ENCODE measurements around the gene SYNGAP1.

SYNGAP1 gene

GRCh38 chr6:33404884-33405283, 15.0 kb upstream of the SYNGAP1 start:
- DNase-seq (ENCODE audit: low read depth in 2 of 2) = no peak

GRCh38 chr6:33405386-33405940, 14.4 kb upstream of the SYNGAP1 start:
- no peak for DNase-seq (ENCODE audit: low read depth in 2 of 2)

DNA sequence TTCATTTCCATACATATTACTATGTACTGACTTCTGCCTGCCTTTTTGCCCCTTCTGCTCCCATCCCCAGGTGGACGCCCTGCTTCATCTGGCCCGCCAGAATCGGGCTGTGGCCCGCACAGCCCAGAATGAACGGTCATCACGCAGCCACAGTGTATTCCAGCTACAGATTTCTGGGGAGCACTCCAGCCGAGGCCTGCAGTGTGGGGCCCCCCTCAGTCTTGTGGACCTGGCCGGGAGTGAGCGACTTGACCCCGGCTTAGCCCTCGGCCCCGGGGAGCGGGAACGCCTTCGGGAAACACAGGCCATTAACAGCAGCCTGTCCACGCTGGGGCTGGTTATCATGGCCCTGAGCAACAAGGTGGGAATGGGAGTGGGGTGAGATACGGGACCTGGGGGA, 13.7 kb upstream of the SYNGAP1 start:
- DNase-seq (ENCODE audit: low read depth in 2 of 2) = no peak

GRCh38 chr6:33407132-33407718, 12.6 kb upstream of the SYNGAP1 start:
- DNase-seq (ENCODE audit: low read depth in 2 of 2) = no peak

GRCh38 chr6:33410050-33410710, 9.7 kb upstream of the SYNGAP1 start:
- peak; percentile 97 to 98 for DNase-seq (ENCODE audit: low read depth in 2 of 2)

GRCh38 chr6:33410711-33411631, 8.9 kb upstream of the SYNGAP1 start, which contains the start of gene PHF1:
TSS of gene PHF1 (plus strand) at chr6:33411014. CDS start at chr6:33412264, 1,250 bp downstream.
- DNase-seq (ENCODE audit: low read depth in 2 of 2) = peak in 1 of 2 donors; percentile 66

DNA sequence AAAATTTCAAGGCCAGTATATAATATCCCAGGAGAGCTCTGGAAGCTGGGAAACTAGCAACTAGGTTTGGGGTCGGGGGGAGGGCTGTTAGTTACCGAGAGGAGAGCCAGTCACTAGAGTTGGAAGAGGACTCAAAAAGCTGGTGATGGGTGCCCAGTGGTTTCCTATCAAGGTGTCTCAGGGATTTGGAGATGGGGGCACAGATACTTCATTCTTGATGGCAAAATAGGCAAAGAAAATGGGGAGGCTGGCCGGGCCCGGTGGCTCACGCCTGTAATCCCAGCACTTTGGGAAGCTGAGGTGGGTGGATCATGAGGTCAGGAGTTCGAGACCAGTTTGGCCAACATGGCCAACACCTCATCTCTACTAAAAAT, 8.2 kb upstream of the SYNGAP1 start:
- no peak for DNase-seq (ENCODE audit: low read depth in 2 of 2)

DNA sequence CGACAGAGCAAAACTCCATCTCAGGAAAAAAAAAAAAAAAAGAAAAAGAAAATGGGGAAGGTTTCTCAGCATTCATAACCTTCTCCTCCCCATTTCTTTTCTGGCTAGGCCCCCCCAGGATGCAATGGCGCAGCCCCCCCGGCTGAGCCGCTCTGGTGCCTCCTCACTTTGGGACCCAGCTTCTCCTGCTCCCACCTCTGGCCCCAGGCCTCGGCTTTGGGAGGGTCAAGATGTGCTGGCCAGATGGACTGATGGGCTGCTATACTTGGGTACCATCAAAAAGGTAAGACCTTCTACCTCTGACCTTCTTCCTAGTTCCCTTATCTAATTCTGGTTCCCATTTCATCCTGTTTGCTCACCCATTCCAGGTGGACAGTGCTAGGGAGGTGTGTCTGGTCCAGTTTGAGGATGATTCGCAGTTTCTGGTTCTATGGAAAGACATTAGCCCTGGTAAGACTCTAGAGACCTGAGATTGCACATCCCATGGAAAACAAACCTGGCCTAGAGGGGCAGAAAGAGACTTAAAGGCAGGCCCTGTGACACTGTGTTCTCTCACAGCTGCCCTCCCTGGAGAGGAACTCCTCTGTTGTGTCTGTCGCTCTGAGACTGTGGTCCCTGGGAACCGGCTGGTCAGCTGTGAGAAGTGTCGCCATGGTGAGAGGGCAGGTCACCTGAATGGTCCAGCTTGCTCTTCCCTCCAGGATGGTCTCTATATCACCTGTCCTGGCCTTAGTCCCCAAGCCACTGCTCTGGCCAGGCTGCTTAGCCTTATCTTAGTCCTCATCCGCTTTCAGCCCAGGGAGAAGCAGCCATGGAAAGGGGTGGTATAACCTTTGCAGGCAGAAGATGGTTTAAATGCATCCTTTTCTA, 7.5 kb upstream of the SYNGAP1 start:
- DNase-seq (ENCODE audit: low read depth in 2 of 2) = no peak

DNA sequence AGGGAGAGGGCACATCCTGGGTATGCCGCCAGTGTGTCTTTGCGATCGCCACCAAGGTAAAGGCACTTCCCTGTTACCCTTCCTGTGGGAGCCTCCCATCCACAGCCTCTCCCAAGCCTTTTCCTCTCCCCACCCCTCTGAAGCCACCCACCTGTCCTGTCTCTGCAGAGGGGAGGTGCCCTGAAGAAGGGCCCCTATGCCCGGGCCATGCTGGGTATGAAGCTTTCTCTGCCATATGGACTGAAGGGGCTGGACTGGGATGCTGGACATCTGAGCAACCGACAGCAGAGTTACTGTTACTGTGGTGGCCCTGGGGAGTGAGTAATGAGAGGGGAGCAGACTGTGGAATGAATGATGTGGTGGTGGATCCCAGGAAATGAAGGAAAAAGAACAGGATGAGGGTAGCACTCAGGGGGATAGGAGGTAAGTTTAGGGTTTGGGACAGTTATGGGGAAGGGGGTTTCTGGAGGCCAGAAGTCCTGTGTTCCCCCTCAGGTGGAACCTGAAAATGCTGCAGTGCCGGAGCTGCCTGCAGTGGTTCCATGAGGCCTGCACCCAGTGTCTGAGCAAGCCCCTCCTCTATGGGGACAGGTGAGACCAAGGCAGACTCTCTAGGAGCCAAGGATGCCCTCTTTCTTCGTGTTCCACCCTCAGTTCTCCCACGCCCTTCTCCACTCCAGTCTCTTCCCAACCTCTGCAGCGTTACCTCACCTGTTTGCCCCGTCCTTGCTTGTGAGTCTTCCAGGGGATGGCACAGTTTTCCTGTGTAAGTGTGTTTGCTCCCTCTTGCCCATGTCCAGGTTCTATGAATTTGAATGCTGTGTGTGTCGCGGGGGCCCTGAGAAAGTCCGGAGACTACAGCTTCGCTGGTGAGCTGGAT, 6.4 kb upstream of the SYNGAP1 start:
- no peak for DNase-seq (ENCODE audit: low read depth in 2 of 2)

DNA sequence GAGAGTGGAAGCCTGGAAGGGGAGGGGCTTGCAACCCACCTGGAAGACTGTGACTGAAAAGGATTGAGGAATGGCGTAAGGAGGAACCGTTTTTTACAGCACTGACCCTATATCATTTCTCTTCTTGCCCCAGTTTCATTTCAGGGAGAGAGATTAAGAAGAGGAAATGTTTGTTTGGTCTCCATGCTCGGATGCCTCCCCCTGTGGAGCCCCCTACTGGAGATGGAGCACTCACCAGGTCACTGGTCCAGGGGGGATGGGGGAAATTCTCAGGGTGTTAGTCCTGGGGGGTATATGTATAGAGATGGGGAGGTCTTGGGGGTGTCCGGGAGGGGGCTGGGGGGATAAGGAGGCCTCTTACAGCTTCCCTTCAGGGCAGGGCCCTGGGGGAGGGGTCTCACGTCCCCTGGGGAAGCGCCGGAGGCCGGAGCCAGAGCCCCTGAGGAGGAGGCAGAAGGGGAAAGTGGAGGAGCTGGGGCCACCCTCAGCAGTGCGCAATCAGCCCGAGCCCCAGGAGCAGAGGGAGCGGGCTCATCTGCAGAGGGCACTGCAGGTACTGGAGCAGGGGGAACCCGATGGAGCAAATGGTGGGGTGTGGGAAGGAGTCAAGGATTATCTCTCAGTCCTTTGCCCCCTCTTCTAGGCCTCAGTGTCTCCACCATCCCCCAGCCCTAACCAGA, 5.1 kb upstream of the SYNGAP1 start:
- DNase-seq (ENCODE audit: low read depth in 2 of 2) = no peak

DNA sequence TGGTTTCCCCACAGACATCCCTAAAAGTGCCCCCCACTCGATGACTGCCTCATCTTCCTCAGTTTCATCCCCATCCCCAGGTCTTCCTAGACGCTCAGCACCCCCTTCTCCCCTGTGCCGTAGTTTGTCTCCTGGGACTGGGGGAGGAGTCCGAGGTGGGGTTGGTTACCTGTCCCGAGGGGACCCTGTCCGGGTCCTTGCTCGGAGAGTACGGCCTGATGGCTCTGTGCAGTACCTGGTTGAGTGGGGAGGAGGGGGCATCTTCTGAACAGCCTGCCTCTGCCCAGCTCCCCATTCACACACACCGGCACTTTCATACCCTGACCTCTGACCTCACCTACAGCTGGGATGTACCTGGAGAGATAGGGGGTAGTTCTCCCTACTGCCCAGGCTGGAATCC, 4.0 kb upstream of the SYNGAP1 start:
- DNase-seq (ENCODE audit: low read depth in 2 of 2) = no peak

DNA sequence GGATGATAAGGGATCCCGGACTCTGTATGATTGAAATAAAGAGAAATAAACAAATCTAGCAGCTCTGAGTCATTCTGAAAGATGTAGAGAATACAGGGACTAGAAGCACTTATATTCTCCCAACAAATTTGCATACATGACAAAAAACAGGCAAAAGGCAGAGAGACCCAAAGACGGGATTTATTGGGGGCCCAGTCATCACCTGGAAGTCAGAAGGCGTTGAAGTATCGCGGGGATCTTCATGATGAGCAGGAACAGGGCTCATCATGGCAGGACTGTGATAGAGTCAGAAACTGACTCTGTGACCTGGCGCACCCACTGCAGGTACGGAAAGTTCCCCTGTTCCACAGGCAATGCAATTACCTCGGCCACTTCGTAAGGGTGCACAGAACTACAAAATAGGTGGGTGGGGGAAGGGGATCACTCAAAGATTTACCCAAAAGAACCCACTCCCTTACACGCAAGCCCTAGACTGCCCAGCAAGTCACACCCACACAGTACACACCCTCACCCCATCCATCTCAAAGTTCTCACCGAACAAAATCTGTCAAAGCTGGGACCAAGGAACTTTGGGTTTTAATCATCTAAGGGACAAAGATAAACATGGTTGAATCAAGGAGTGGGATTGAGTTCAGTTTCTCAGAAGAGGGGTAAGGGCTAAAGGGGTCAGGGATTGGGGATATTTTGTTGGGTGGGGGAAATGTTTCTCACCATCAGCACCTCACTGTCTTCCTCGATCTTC, 3.3 kb upstream of the SYNGAP1 start:
- DNase-seq (ENCODE audit: low read depth in 2 of 2) = no peak

- no peak for DNase-seq (ENCODE audit: low read depth in 2 of 2)
Observed at GRCh38 chr6:33417128-33417902, 2.5 kb upstream of the SYNGAP1 start.

GRCh38 chr6:33417903-33418689, 1.8 kb upstream of the SYNGAP1 start, which contains the start of gene CUTA:
TSS of gene CUTA (minus strand) at chr6:33418107. CDS start at chr6:33418000, 107 bp downstream.
- DNase-seq (ENCODE audit: low read depth in 2 of 2) = peak; percentile 96 to 97

- DNase-seq (ENCODE audit: low read depth in 2 of 2) = peak in 1 of 2 donors; percentile 43
Observed at GRCh38 chr6:33418690-33419291, 1.1 kb upstream of the SYNGAP1 start.

GRCh38 chr6:33420491-33421343, 852 bp downstream of the SYNGAP1 start:
- no peak for DNase-seq (ENCODE audit: low read depth in 2 of 2)

Data from stimulated activated CD8-positive, alpha-beta memory T cell treated with anti-CD3 and anti-CD28 coated beads, Interleukin-2, amount 100 ng/mL, for 48 hours (primary cell).